ENCODE data around the gene DGCR6.
"Not testable (repeated sequence)": the region's sequence is repeated elsewhere in the genome, so short reads cannot be mapped to it uniquely, and the experiment has no call there.

DNA sequence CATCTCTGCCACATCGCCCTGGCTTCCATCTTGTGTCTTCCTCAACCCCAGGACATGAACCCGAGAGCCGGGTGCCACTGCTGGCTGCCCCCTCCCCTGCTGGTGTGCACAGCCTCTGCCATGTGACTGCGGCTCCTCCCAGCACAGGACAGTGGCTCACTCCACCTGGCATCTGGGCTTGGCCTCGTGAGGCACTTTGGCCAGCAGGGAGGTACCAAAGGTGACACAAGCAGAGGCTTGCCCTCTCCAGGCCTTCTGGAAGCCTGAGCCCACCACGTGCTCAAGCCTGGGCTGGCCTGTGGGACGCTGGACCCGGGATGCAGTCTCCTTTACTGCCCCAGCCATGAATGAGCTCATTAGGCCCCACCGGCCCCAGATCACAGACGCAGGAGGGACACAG lies 8.4 kb downstream of the DGCR6 start:
- not testable (repeated sequence) for TF ChIP-seq POLR2A (IDR thresholded peaks at IDR 0.05); POLR2AphosphoS5 (IDR thresholded peaks at IDR 0.05; ENCODE audit: insufficient read depth in 1 of 2, low read depth in 1 of 2)
- TF ChIP-seq, protein P1, sequence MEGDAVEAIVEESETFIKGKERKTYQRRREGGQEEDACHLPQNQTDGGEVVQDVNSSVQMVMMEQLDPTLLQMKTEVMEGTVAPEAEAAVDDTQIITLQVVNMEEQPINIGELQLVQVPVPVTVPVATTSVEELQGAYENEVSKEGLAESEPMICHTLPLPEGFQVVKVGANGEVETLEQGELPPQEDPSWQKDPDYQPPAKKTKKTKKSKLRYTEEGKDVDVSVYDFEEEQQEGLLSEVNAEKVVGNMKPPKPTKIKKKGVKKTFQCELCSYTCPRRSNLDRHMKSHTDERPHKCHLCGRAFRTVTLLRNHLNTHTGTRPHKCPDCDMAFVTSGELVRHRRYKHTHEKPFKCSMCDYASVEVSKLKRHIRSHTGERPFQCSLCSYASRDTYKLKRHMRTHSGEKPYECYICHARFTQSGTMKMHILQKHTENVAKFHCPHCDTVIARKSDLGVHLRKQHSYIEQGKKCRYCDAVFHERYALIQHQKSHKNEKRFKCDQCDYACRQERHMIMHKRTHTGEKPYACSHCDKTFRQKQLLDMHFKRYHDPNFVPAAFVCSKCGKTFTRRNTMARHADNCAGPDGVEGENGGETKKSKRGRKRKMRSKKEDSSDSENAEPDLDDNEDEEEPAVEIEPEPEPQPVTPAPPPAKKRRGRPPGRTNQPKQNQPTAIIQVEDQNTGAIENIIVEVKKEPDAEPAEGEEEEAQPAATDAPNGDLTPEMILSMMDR (IDR thresholded peaks at IDR 0.05): not testable (repeated sequence)
